NCI-H446 treated with DMSO at 0.1 percent for 48 hours (cell line): ENCODE data around the gene BCL11A.

ENCODE experiments used
- DNase-seq: peaks from one replicate; lab custom pipeline; 2025; lab: John Stamatoyannopoulos, UW

BCL11A gene

GRCh38 chr2:60525899-60526298, 27.6 kb downstream of the BCL11A start:
- no peak for DNase-seq

- no peak for DNase-seq
Observed at GRCh38 chr2:60524874-60525273, 28.6 kb downstream of the BCL11A start.

- DNase-seq = no peak
Observed at GRCh38 chr2:60523963-60524362, 29.5 kb downstream of the BCL11A start.

- DNase-seq = no peak
Observed at GRCh38 chr2:60522462-60522861, 31.0 kb downstream of the BCL11A start.

- no peak for DNase-seq
Observed at GRCh38 chr2:60521626-60522025, 31.8 kb downstream of the BCL11A start.

GRCh38 chr2:60520917-60521539, 32.4 kb downstream of the BCL11A start:
- no peak for DNase-seq

GRCh38 chr2:60520151-60520876, 33.1 kb downstream of the BCL11A start:
- no peak for DNase-seq

- no peak for DNase-seq
Observed at GRCh38 chr2:60519231-60519863, 34.1 kb downstream of the BCL11A start.

- no peak for DNase-seq
Observed at GRCh38 chr2:60518567-60518966, 34.9 kb downstream of the BCL11A start.

GRCh38 chr2:60517446-60517845, 36.0 kb downstream of the BCL11A start:
- DNase-seq = no peak

- DNase-seq = no peak
Observed at GRCh38 chr2:60516826-60517225, 36.6 kb downstream of the BCL11A start.

- DNase-seq = no peak
Observed at GRCh38 chr2:60516383-60516811, 37.1 kb downstream of the BCL11A start.

- no peak for DNase-seq
Observed at GRCh38 chr2:60515721-60516226, 37.7 kb downstream of the BCL11A start.

GRCh38 chr2:60513996-60514395, 39.5 kb downstream of the BCL11A start:
- no peak for DNase-seq

- DNase-seq = no peak
Observed at GRCh38 chr2:60513191-60513590, 40.3 kb downstream of the BCL11A start.

- no peak for DNase-seq
Observed at GRCh38 chr2:60512641-60513040, 40.8 kb downstream of the BCL11A start.

- DNase-seq = no peak
Observed at GRCh38 chr2:60512062-60512622, 41.3 kb downstream of the BCL11A start.

- DNase-seq = no peak
Observed at GRCh38 chr2:60510713-60511112, 42.7 kb downstream of the BCL11A start.

- no peak for DNase-seq
Observed at GRCh38 chr2:60509066-60509465, 44.4 kb downstream of the BCL11A start.

- DNase-seq = no peak
Observed at GRCh38 chr2:60508339-60508917, 45.0 kb downstream of the BCL11A start.

GRCh38 chr2:60507211-60507965, 46.1 kb downstream of the BCL11A start:
- DNase-seq = no peak

GRCh38 chr2:60505880-60506260, 47.6 kb downstream of the BCL11A start:
- DNase-seq = no peak
